Fibroblast of lung (primary cell): ENCODE measurements around the gene ATF6B.

Experiments used
- CTCF ChIP-seq, 2 donors: IDR thresholded peaks in 1 of 2; conservative IDR thresholded peaks in 1 of 2; 1 replicate in 1 of 2; 2 replicates in 1 of 2; pipeline ENCODE4 v1.5.1; 2011 to 2012; ENCODE audit warnings: low read length in 2 of 2, control low read depth in 1 of 2, inconsistent platforms in 1 of 2, low read depth in 1 of 2, mild to moderate bottlenecking in 1 of 2
- EZH2 ChIP-seq: IDR thresholded peaks from 2 replicates; pipeline ENCODE4 v1.5.1; 2012; ENCODE audit warnings: low read length, control low read depth, mild to moderate bottlenecking; ENCODE audit errors: missing control alignments

GRCh38 chr6:32087574-32088486 is 40.2 kb downstream of the ATF6B start:
- TF ChIP-seq EZH2 (no peak), CTCF (conservative IDR thresholded peaks at IDR 0.05 in 1 of 2, IDR thresholded peaks at IDR 0.05 in 1 of 2; ENCODE audit: low read depth in 1 of 2, low read length in 2 of 2) (peak; percentile 22 to 53)
